Measurements from ENCODE around the gene PITX2.

PITX2 gene

DNA sequence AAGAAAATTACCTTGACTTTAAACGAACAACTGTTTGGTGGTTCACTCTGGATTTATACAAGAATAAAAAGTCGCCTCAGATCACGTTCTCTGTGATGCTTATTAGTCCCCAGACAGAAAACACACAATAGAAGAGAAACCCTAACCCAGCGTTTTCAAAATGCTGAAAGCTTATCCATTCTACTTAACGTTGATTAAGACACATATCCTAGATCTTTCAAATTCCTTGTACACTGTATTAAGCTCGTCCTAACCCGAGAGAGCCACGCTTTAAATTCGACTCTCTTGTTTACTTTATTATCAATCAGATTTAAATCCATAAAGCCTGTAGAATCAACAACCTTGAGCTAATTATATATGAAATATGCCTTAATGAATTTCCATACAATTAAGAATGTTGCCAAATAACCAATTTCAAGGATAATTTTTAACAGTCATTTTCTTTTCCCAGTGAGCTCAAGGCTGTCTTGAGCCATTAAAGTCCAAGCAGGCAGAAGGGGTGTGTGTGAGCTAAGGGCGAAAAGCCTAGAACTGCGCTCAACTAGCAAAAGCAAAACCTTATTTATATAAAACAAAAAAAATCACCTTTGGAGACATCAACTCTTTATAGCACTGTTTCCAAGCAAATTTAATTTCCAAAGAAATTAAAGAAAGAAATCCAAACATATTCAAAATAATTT is 981 bp upstream of the PITX2 start:
- DNase-seq (ENCODE audit: low spot score), result no peak

DNA sequence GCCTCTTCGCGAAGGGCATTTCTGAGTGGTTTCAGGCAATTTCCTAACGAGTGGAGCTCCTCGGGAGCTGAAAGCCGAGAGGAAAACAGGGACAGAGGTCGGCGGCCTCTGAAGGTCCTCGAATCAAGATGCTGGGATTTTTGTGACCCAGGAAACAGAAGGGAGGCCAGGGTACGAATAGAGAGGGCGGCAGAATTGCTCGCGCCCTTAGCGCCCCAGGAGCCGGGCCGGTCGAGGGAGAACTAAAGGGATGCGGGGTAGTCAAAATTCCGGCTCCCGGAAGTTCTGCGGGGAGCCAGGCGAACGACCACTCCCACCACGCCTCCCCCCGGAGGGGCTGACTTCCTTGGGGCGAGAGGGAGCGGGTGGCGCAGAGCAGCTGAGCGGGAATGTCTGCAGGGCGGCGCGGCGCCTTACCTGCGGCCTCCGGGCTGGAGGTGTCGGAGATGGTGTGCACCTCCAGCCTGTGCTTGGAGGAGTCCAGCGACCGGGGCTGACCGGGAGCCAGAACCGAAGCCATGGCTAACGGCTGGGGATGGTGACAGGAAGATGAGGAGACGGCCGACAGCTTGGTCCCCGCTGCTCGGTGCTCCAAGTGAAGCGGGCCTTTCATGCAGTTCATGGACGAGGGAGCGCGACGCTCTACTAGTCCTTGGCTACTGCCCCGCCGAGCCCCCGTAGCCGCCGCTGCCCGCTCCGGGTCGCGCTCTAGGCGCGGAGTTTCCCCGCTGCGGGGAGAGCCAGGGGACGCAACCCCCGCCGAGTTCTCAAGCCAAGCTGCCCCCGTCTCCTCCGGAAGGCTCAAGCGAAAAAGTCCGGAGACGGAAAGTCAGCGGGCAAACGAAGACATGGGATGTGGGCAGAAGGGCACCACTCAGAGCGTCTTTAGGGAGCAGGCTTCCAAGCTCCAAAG is 782 bp downstream of the PITX2 start:
- DNase-seq (ENCODE audit: low spot score), result no peak

DNA sequence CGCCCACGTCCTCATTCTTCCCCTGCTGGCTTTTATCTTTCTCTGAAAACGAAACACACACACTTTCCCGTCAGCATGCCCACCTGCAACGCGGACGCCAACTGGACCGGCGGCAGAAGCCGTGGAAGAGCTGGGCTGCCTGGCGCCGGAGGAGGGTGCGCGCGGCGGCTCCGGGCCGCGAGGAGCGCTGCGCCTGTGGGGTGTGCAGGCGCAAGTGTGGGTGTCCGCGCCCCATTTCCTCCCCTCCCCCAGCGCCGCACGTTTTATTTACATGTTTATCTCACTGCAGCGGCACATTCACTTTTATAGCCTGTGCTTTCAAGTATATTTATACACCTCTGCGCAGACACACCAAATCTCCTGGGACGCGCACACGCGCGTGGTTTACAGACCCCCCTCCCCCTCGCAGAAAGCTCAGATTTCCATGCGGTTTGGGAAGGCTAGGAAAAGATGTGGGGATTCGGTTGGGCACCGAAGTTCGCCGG is 1.5 kb downstream of the PITX2 start:
- no peak for DNase-seq (ENCODE audit: low spot score)

DNA sequence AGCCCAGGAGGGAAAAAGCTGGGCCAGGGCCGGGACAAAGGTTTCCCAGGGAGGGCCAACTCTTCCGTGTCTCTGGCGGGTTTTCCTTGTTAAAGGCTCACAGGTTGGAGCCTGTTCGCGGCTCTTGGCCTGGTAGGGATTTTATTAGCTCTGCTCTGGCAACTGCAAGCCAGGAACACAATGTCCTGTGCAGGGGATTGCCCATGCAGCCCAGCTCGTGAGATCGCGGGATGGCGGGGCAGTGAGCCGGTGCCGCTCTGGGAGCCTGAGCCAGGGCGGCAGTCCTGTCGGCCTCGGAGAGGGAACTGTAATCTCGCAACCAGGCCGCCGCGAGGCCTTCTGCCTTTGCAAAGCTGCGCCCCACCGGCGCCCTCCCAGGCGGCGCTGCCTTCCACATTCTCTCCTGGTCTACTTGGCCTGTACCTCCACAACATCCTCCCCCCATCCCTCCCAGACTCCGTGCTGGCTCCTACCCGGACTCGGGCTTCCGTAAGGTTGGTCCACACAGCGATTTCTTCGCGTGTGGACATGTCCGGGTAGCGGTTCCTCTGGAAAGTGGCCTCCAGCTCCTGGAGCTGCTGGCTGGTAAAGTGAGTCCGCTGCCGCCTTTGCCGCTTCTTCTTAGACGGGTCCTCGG is 2.1 kb downstream of the PITX2 start:
- no peak for DNase-seq (ENCODE audit: low spot score)

DNA sequence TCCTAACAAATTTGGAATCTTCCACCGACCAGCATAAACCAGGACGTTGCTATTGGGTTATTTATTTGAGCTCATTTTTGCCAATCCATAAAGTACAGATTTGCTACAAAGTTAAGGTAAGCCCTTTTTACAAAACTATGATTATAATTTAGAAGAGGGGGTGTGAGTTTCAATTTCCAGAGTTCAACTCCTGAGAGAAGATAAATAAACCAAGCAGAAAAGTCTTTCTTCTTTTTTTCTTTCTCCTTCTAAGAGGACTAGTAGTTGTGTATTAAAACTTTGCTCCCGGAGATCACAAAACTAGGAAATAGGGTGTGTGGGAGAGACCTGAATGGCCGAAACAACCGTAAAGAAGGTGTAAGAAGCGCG is 2.6 kb downstream of the PITX2 start:
- DNase-seq (ENCODE audit: low spot score), result no peak

DNA sequence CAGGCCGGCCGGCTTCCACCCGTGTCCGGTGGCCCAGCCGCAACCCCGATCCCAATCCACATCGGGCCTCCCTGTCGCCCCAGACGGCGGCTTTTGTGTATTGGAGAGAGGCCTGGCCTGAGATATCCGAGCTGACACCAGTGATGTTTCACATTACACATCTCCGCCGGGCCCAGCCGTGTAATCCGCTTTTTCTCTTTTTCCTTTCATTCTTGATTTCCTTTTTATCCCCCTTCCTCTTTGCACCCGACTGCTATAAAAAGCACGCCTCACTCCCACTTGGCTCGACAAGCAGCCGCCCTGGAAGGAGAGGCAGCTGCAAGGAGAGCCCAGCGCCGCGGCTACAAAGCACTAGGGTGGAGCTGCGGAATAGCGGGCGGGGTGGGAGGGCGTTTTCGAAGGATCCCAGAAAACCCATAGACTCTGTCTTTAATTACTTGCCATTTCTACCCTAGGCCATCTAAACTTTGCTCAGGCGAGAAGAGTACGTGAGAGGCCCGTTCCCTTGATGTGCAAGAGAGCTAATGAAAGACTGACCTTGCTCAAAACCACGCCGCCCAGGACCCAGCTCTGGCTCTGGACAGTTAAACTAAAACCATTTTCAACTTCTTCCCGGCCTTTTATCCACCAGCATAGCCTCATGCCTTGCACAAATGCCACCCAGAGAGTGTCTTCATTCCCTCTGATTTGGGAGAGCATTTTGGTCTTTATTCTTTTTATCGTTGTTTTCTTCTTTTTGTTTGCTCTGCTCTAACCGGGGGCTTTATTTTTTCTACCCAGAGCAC is 3.2 kb downstream of the PITX2 start:
- no peak for DNase-seq (ENCODE audit: low spot score)

DNA sequence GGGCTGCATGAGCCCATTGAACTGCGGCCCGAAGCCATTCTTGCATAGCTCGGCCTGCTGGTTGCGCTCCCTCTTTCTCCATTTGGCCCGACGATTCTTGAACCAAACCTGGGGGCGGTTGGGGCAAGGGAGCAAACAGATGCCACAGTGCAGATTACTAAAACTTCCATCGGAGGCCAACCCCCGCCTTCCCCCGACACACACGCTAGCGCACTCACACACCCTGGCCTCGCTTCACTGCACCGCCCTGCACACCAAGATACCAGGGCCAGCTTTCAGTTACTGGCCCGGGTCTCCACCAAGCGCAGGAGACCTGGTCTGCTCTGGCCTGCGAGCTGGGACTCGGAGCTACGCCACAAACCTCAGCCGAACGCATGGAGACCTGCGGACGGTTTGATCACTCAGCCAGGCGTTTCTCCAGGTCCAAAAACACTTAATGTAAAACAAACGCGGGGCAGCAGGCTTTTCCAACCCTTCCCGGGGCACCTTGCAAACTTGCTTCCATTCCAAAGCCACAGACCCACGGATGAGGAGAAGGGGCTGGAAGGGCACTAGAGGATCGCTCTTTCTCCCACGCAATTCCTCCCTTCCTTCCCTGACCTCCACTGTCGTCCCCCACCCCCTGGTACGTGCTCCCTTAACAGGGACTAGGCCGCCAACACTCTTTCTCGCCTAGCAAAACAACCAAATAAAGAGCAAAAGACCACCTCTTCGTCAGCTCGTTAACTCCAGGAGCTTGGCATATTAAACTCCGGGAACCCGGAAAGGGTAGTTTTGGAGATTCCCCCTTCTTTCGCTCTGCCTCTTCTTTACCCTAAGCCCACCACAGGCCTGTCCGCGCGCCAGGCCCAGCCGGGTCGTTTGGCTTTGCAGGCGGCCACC is 4.1 kb downstream of the PITX2 start:
- DNase-seq (ENCODE audit: low spot score), result no peak

DNA sequence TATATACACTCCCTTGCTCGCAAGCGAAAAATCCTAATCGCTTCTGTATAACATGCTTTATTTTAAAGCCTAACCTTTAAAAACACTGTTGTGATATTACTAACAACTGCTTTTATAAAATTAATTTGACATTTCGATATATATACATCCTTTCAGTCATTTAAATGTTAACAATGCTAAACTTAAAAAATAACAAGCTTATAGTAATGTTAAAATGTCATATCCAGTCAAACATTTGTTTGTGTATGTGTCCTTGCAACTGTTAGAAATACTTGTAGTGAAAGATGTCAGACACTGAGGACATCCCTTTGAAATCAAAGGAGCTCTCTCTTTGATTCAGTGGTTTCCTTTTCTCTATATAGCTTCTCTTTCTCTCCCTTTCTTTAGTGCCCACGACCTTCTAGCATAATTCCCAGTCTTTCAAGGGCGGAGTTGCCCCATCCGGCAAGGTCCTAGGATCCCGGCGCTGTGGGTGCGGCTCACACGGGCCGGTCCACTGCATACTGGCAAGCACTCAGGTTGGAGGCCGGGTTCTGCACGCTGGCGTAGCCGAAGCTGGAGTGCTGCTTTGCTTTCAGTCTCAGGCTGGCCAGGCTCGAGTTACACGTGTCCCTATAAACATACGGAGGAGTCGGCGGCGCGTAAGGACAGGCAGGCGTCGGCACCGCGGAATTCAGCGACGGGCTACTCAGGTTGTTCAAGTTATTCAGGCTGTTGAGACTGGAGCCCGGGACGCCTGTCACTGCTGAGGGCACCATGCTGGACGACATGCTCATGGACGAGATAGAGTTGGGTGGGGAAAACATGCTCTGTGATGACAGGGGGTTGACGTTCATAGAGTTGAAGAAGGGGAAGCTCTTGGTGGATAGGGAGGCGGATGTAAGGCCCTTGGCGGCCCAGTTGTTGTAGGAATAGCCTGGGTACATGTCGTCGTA is 5.0 kb downstream of the PITX2 start:
- DNase-seq (ENCODE audit: low spot score), result no peak

DNA sequence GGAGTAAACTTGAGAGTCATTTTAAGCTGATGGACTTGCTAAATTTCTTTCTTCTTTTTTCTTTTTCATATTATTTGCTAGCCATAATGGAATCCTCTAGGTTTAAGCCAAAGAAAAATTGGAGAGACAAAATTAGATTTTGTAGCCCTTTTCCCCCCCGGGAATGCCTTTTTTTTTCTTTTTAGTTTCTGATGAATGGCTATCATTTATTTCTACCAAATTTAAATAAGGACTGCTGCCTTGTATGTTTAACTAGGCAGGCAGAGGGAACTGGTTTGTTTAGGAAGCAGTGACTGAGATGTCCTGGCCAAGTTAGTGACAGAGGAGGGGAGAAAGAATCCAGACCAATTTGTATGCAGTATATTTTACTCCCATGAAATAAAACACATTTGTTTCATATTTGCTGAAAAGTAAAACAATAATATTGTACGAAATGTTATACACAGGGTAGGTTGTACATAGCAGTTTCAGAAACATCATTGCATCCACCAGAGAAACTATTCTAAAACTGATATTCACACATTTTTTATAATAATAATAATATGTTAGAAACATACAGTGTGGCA is 5.7 kb downstream of the PITX2 start:
- no peak for DNase-seq (ENCODE audit: low spot score)

DNA sequence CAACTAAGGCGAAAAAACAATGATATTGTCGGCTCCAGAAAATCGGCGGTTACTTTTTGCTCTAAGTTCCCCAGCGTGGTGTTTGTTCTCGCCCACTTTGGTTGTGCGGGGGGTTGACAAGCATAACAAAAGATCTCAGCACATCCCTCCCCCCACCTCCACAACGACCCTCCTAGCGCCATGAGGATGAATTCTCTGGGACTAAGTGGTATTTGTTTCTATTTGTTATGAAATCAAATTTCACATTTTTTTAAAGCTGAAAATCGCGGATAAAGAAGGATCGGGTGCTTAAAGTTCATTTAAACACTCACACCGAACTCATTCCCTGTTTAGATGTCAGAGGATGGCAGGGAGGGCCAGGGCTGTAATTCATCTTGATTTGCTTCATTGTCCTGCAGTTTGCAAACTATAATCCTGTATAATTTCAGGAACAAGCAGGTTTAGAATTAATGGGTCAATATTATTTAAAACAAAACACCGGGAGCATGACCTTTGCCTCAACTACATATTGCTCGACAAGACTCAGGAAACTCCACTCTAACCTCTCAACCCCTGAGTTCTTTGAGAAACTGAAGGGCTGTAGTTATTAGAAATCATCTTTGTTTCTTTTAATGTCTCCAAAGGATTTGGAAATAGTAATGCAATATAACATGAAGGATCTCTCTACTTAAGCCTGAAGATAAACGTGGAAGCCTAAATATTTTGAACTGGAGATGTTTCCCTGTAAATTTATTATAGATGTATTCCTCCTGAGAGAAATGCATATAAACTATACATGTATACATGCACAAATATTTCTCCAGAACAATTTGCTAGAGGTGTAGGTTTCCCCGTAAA is 6.4 kb downstream of the PITX2 start:
- no peak for DNase-seq (ENCODE audit: low spot score)

DNA sequence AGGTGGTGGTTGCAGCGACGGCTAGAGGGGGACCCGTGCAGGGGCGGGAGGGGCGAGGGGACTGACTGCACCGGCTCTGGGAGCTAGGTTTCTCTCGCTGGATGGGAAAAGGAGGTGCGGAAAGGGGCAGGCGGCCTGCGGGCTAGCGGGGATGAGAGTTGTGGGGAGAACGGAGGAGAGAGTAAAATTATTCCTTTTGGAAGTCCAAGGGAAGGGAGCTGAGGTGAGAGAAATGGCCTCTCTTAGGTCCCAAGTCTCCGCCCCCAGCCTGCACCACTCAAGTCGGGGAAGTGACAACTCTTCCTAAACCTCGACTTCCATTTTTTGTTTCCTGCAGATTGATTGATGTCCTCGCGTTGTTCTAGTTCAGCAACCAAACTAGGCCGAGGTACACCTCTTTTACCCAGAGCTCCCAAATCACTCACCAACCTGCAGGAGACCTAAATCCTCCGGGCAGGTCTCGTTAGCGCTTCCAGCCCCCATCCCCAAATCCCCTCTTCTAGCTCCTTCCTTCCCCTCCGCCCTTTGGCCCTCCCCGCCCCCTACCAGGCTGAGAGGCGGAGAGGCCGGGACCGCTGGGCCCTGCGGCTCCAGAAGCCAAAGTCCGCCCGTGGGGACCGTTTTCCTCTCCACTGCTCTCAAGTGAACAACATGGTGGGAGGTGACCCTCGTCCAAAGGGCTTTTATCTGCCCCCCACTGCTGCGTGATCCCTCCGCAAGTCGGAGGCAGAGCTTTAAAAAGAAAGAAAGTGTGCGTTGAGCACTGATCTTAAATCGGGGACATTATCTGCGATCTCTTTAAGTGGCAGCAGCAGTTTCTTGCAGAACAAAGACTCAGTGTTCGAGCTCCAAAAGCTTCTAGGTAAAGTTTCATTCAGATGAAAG is 7.3 kb downstream of the PITX2 start:
- DNase-seq (ENCODE audit: low spot score), result no peak

DNA sequence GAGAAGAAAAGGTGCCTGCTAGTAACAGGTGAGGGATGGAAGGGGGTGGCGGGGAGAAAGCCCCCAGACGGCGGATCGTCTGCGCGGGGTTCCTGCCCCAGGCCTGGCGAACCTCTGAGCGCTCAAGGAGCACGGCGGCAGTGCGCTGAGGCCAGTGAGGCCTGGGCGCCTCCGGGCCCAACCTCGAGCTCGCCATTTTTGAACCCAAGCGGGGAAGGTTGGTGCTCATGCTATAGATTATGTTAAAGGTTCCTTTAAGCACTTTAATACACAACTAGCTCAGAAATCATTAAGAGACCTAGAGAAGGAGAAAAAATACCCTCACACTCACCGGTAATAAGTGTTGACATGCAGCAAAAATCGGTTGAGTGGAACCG is 7.9 kb downstream of the PITX2 start:
- DNase-seq (ENCODE audit: low spot score), result no peak

DNA sequence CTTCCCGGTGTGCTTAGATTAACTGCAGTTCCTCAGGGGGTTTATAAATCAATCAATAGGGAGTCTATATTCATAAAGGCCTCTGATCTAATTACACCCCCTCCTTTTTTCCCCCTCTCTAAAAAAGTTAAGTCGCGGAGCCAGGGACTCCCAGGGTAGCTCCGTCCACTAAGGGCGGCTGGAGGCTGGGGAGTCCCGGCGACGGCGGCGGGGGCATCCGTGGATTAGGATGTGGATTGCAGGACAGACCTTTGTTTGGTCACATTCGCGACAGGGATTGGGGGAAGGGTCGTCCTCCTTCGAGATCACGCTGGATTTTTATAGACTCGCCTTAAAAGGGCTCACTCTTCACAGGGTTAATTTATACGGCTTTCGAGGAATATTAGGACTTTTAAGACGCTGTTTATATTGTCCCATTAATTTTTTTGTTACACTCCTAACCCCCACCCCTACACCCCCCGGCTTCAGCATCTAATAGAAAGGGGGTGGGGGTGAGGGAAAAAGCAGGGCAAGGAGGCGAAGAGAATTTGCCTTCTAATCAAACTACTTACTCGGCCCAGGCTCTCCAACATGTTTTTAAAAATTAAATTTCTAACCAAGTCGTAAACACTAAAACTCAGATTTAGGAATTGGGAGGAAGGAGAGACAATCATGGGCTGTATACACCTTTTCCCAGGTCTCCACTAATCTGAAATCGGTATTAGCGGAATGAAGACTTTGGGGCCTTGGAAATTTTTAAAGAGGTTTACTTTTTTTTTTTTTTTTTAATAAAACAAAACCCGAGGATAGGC is 8.5 kb downstream of the PITX2 start:
- no peak for DNase-seq (ENCODE audit: low spot score)

DNA sequence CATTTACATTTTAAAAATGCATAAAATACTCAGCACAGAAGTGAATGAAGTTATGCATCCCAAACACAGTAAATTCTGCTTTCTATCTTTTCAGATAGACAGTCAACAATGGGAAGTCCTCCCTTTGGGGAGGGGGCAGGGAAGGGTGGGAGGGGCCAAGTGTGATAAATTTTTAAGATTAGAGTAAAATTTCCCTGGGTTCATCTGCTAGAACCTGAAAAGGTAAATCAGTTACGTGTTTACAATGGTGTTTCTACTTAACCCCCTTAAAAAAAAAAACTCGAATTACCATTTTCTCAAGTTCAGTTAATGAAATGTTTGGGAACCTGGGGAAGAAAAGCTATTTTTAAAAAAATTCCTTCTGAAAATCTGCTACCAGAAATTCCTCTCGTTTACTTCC is 9.1 kb downstream of the PITX2 start:
- no peak for DNase-seq (ENCODE audit: low spot score)

DNA sequence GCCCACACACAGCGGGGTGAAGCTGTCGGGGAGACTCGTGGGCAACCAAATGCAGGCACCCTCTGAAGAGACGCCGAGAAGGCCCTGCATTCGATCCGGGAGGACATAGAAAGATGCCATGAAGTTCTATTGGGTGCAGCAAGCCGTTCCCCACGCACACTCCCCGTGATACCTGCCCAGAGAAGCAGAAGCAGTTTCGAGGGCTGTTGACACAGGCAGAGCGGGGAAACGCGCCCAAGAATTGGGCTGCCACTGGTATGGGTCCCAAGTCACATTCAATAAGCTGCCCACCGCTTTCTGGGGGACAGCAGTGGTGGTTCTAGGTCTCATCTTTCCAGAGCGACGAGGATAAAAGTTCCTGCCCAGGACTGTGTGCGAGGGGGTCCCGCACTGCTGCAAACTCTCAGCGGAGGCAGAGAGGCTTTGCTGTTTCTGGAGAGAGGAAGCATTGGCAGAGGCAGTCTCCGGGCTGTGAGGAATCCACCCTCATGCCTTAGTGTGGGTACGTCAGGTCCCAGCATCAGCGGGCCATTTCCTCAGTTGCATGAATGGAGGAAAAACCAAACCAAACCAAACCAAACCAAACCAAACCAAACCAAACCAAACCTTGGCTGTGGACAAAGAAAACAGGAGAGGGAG is 10.1 kb downstream of the PITX2 start:
- DNase-seq (ENCODE audit: low spot score), result no peak

DNA sequence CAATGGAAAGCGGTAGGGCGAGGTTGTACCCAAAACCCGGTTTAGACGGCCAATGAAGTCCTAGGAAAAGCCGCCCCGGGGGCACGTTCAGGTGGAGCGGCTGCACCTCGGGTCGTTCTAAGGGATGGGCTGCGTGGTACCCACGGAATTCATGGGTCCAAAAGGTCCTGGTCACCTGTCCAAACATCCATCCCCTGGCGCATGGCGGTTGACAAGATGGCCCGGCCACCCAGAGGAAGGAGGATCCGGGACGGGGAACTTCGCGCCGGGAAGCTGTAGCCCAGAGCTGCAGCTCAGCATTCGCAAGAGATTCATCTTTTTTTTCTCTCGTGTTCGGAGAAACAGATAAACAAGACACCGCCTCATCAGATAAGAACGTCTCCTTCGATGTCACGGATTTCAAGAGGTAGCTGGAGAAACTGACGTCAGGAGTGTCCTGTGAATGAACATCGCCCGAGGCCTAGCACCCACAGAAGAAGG is 10.9 kb downstream of the PITX2 start:
- no peak for DNase-seq (ENCODE audit: low spot score)

Data from GM03348 (cell line).